IMR-90 (cell line): ENCODE results near the gene SASH1. TPM values are rescaled to one million over a fixed set of nuclear protein-coding genes. Genes with fewer than 3 reads are reported as not detected.

ENCODE experiments used
- ATAC-seq: fragments of 200-7000 bp; cut with Tn5 transposase; 2 replicates; pipeline ENCODE4 v1.9.1; 2020; ENCODE audit warnings: low read depth, mild to moderate bottlenecking, moderate library complexity
- BruUV-seq: library from RNA; stranded (reverse); fragments of 400-500 nt; replicated peaks from 2 replicates; lab custom pipeline; 2021; lab: Mats Ljungman, UMichigan
- CTCF ChIA-PET: fragments of 300-600 bp; formaldehyde crosslinking; extraction: SDS; loops from one replicate; lab custom pipeline; 2021; ENCODE audit warnings: antibody characterized with exemption; lab: Yijun Ruan, JAX
- POLR2A ChIA-PET: fragments of 300-600 bp; sonication (Branson Sonifier 250); formaldehyde crosslinking; loops from one replicate; lab custom pipeline; 2022; ENCODE audit warnings: antibody characterized with exemption; ENCODE audit not compliant: unreplicated experiment; lab: Charles Lee
- DNase-seq: peaks from one replicate; pipeline ENCODE4 v3.0.0; 2013
- H2AFZ ChIP-seq: replicated peaks from 2 replicates; pipeline ENCODE3; 2013; ENCODE audit warnings: low read length, mild to moderate bottlenecking; ENCODE audit not compliant: poor library complexity
- H2AK5ac ChIP-seq: 2 replicates; pipeline ENCODE4 v1.6.1; 2013; ENCODE audit warnings: low read depth, low read length, inconsistent platforms
- H2AK9ac ChIP-seq: replicated peaks from 2 replicates; pipeline ENCODE3; 2013; ENCODE audit warnings: mild to moderate bottlenecking, low read depth, low read length, moderate library complexity; ENCODE audit not compliant: poor library complexity
- H2BK120ac ChIP-seq: 2 replicates; pipeline ENCODE4 v1.6.1; 2013; ENCODE audit warnings: low read depth, low read length, inconsistent platforms
- H2BK15ac ChIP-seq: 3 replicates; pipeline ENCODE4 v1.6.1; 2013; ENCODE audit warnings: low read depth, low read length, inconsistent platforms
- H2BK20ac ChIP-seq: 2 replicates; pipeline ENCODE4 v1.6.1; 2013; ENCODE audit warnings: low read depth, mild to moderate bottlenecking, inconsistent platforms, low read length, moderate library complexity
- H2BK5ac ChIP-seq: 2 replicates; pipeline ENCODE4 v1.6.1; 2013; ENCODE audit warnings: mild to moderate bottlenecking, low read depth, low read length, inconsistent platforms; ENCODE audit not compliant: poor library complexity, severe bottlenecking
- H3K14ac ChIP-seq: replicated peaks from 2 replicates; pipeline ENCODE4 v1.6.1; 2013; ENCODE audit warnings: low read depth, low read length, inconsistent platforms
- H3K18ac ChIP-seq: 2 replicates; pipeline ENCODE4 v1.6.1; 2013; ENCODE audit warnings: low read depth, low read length, control low read depth
- H3K23ac ChIP-seq: 2 replicates; pipeline ENCODE4 v1.6.1; 2013; ENCODE audit warnings: low read depth, low read length, inconsistent platforms
- H3K27ac ChIP-seq: 2 replicates; pipeline ENCODE4 v1.5.1; 2013; ENCODE audit warnings: mild to moderate bottlenecking, control low read depth, low read length; ENCODE audit not compliant: insufficient read depth
- H3K27me3 ChIP-seq: 2 replicates; pipeline ENCODE4 v1.6.1; 2013; ENCODE audit warnings: low read length; ENCODE audit not compliant: control insufficient read depth, insufficient read depth
- H3K36me3 ChIP-seq: 2 replicates; pipeline ENCODE4 v1.6.1; 2013; ENCODE audit warnings: low read length, mixed read lengths; ENCODE audit not compliant: control insufficient read depth, insufficient read depth
- H3K4ac ChIP-seq: 2 replicates; pipeline ENCODE4 v1.6.1; 2013; ENCODE audit warnings: low read depth, low read length, inconsistent platforms
- H3K4me1 ChIP-seq: 2 replicates; pipeline ENCODE4 v1.6.1; 2013; ENCODE audit warnings: low read length, mixed read lengths; ENCODE audit not compliant: control insufficient read depth, insufficient read depth
- H3K4me2 ChIP-seq: 2 replicates; pipeline ENCODE4 v1.6.1; 2013; ENCODE audit warnings: low read depth, mild to moderate bottlenecking, control low read depth, low read length, moderate library complexity
- H3K4me3 ChIP-seq: 2 replicates; pipeline ENCODE4 v1.5.1; 2013; ENCODE audit warnings: low read depth, mild to moderate bottlenecking, control low read depth, low read length, moderate library complexity; ENCODE audit not compliant: insufficient read depth
- H3K56ac ChIP-seq: 2 replicates; pipeline ENCODE4 v1.6.1; 2013; ENCODE audit warnings: low read length, inconsistent platforms; ENCODE audit not compliant: insufficient read depth; ENCODE audit errors: extremely low read depth
- H3K79me1 ChIP-seq, 2 experiments: 2 replicates each; pipeline ENCODE4 v1.6.1; 2013; ENCODE audit warnings: low read length in 2 of 2, inconsistent platforms in 1 of 2, low read depth in 1 of 2
- H3K9ac ChIP-seq: 2 replicates; pipeline ENCODE4 v1.6.1; 2013; ENCODE audit warnings: low read depth, low read length, control low read depth
- H3K9me1 ChIP-seq: 2 replicates; pipeline ENCODE4 v1.6.1; 2013; ENCODE audit warnings: low read length, inconsistent platforms; ENCODE audit not compliant: insufficient read depth
- H3K9me3 ChIP-seq: 2 replicates; pipeline ENCODE4 v1.6.1; 2013; ENCODE audit warnings: low read length; ENCODE audit not compliant: control insufficient read depth, insufficient read depth
- H4K20me1 ChIP-seq: 2 replicates; pipeline ENCODE4 v1.6.1; 2013; ENCODE audit warnings: low read length, inconsistent platforms; ENCODE audit not compliant: insufficient read depth
- H4K5ac ChIP-seq: 2 replicates; pipeline ENCODE4 v1.6.1; 2013; ENCODE audit warnings: mild to moderate bottlenecking, low read depth, low read length, control low read depth
- H4K8ac ChIP-seq, 2 experiments: 2 replicates each; pipeline ENCODE4 v1.6.1; 2013; ENCODE audit warnings: low read depth in 2 of 2, low read length in 2 of 2, control low read depth in 1 of 2, inconsistent platforms in 1 of 2
- H4K91ac ChIP-seq: 2 replicates; pipeline ENCODE4 v1.6.1; 2013; ENCODE audit warnings: low read depth, low read length, inconsistent platforms; ENCODE audit not compliant: insufficient read depth
- BHLHE40 ChIP-seq: fragments of 150-350 bp; IDR thresholded peaks from 2 replicates; pipeline ENCODE4 v1.6.1; 2016; ENCODE audit warnings: mild to moderate bottlenecking, low read depth, low read length
- CEBPB ChIP-seq: IDR thresholded peaks from 2 replicates; pipeline ENCODE4 v1.6.1; 2012; ENCODE audit warnings: low read depth, low read length, improper control_type of control experiment
- MAFK ChIP-seq: IDR thresholded peaks from 2 replicates; pipeline ENCODE4 v1.6.1; 2012; ENCODE audit warnings: low read depth, low read length, improper control_type of control experiment
- POLR2A ChIP-seq: IDR thresholded peaks from 2 replicates; pipeline ENCODE4 v1.6.1; 2012; ENCODE audit warnings: mild to moderate bottlenecking, low read depth, low read length
- RAD21 ChIP-seq: IDR thresholded peaks from 2 replicates; pipeline ENCODE4 v1.6.1; 2012; ENCODE audit warnings: low read length, improper control_type of control experiment
- WGBS, 2 experiments: methylation state at CpG; one replicate each; pipeline versions ENCODE4 v1.1.5 to v1.1.7; 2013; ENCODE audit warnings: missing lambda C conversion rate in 2 of 2; ENCODE audit not compliant: insufficient read length in 1 of 2; ENCODE audit errors: extremely low coverage in 2 of 2; 5-methylcytosine and 5-hydroxymethylcytosine counted together
- dilution Hi-C: fragments of 300-500 bp; cut with HindIII; formaldehyde crosslinking; loops from one replicate; pipeline ENCODE4 v1.14.3; 2018; ENCODE audit warnings: low sequenced_read_pairs; ENCODE audit not compliant: unreplicated experiment
- in situ Hi-C: fragments of 300-500 bp; cut with MboI; formaldehyde crosslinking; loops from 3 replicates; pipeline ENCODE4 v1.14.3; 2019; ENCODE audit warnings: low sequenced_read_pairs, inconsistent platforms, mixed read lengths
- intact Hi-C: fragments of 100-400 bp; cut with micrococcal nuclease; formaldehyde crosslinking; loops from 2 replicates; pipeline ENCODE4 v1.10.0; 2022
- polyA plus RNA-seq, 3 experiments: library from polyadenylated mRNA; depleted of rRNA; stranded (reverse); fragments of >200 nt; gene quantifications; 2 replicates each; pipeline ENCODE4 v1.2.3, GENCODE V29; 2012; ENCODE audit warnings: low replicate concordance in 1 of 3
- total RNA-seq: library from RNA; depleted of rRNA; stranded (reverse); fragments of >200 nt; gene quantifications from 2 replicates; pipeline ENCODE4 v1.2.3, GENCODE V29; 2012
- TF ChIP-seq, protein P1 (sequence below): conservative IDR thresholded peaks from 2 replicates; pipeline ENCODE4 v1.5.1; 2012; ENCODE audit warnings: mild to moderate bottlenecking, low read depth, low read length, improper control_type of control experiment
- TF ChIP-seq, protein P2 (sequence below): fragments of 150-350 bp; IDR thresholded peaks from 2 replicates; pipeline ENCODE4 v1.6.1; 2017; ENCODE audit warnings: mild to moderate bottlenecking, antibody characterized with exemption, low read length, low read depth

Gene SASH1
- total and polyA plus RNA-seq, 2 of the 4 experiments (the other 2 are of a cell fraction) = 11.6 to 16.5 TPM

GRCh38 chr6:148329596-148330381, 12.8 kb upstream of the SASH1 start:
- intact Hi-C loops = no loop called here

More at GRCh38 chr6:148329596-148330381, 12.8 kb upstream of the SASH1 start:
- H3K4ac ChIP-seq = peak overlapping the region; percentile 69; the same call in 1 of the 2 replicates
- WGBS, 2 experiments = 86 to 100% methylated on average over 1 of the region's 7 CpGs
- peak overlapping the region; percentile 80 for H2BK20ac ChIP-seq
- CTCF ChIA-PET = interaction anchor here (1.0 kb wide), 1 partner anchor 150 kb away, joined by 3 read pairs; no protein-coding TSS in a partner anchor
- peak overlapping the region; percentile 78 for H3K14ac ChIP-seq
- no TSS peak for BruUV-seq
- H2AFZ ChIP-seq = no peak overlapping the region
- H4K91ac ChIP-seq = peak overlapping the region; percentile 58
- H3K27ac ChIP-seq = peak overlapping the region; percentile 66
- in situ Hi-C loops (no loop called here), dilution Hi-C loops (no loop called here)
- H3K4me1 ChIP-seq = peaks cover 13% of the 10 kb centered on the region
- peak overlapping the region; percentile 23; the same call in 2 of the 3 replicates for H2BK15ac ChIP-seq
- no peaks in the 10 kb centered on the region; the same call in 1 of the 2 replicates for H3K9me1 ChIP-seq
- peak overlapping the region; percentile 89 for H2BK120ac ChIP-seq
- no peaks in the 10 kb centered on the region for H3K36me3 ChIP-seq
- peak overlapping the region; percentile 84 for H3K4me2 ChIP-seq
- H3K9ac ChIP-seq = no peak overlapping the region
- peak overlapping the region; percentile 24 to 70; a peak in 3 of 4 replicates for H4K8ac ChIP-seq
- no peak overlapping the region for H3K4me3 ChIP-seq
- POLR2A ChIA-PET = interaction anchor here (0.6 kb wide), 1 partner anchor 831 kb away, joined by 6 read pairs; no protein-coding TSS in a partner anchor
- H3K56ac ChIP-seq = peak overlapping the region; percentile 19; the same call in 1 of the 2 replicates
- TF ChIP-seq, protein P1, sequence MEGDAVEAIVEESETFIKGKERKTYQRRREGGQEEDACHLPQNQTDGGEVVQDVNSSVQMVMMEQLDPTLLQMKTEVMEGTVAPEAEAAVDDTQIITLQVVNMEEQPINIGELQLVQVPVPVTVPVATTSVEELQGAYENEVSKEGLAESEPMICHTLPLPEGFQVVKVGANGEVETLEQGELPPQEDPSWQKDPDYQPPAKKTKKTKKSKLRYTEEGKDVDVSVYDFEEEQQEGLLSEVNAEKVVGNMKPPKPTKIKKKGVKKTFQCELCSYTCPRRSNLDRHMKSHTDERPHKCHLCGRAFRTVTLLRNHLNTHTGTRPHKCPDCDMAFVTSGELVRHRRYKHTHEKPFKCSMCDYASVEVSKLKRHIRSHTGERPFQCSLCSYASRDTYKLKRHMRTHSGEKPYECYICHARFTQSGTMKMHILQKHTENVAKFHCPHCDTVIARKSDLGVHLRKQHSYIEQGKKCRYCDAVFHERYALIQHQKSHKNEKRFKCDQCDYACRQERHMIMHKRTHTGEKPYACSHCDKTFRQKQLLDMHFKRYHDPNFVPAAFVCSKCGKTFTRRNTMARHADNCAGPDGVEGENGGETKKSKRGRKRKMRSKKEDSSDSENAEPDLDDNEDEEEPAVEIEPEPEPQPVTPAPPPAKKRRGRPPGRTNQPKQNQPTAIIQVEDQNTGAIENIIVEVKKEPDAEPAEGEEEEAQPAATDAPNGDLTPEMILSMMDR = no peak
- TF ChIP-seq RAD21 (0 out of 2 replicates have a peak, but pooled peaks have one; percentile 10), CEBPB (peak; percentile 99), MAFK (0 out of 2 replicates have a peak, but pooled peaks have one; percentile 11), POLR2A (no peak), BHLHE40 (peak; percentile 49; the same call in 1 of the 2 replicates)
- TF ChIP-seq, protein P2, sequence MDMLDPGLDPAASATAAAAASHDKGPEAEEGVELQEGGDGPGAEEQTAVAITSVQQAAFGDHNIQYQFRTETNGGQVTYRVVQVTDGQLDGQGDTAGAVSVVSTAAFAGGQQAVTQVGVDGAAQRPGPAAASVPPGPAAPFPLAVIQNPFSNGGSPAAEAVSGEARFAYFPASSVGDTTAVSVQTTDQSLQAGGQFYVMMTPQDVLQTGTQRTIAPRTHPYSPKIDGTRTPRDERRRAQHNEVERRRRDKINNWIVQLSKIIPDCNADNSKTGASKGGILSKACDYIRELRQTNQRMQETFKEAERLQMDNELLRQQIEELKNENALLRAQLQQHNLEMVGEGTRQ = no peak
- peaks cover 0 to 3% of the 10 kb centered on the region in 2 experiments; a peak in 1 of 4 replicates for H3K79me1 ChIP-seq
- H4K20me1 ChIP-seq = no peaks in the 10 kb centered on the region
- H3K18ac ChIP-seq = peak overlapping the region; percentile 99
- H2AK5ac ChIP-seq = peak overlapping the region; percentile 72
- H2BK5ac ChIP-seq = peak overlapping the region; percentile 86
- no peak overlapping the region for H2AK9ac ChIP-seq
- no peaks in the 10 kb centered on the region for H3K27me3 ChIP-seq
- peak overlapping the region; percentile 93; the same call in 1 of the 2 replicates for H4K5ac ChIP-seq
- ATAC-seq (peak; percentile 75), DNase-seq (peak; percentile 89)
- peak overlapping the region; percentile 48; the same call in 1 of the 2 replicates for H3K23ac ChIP-seq
- H3K9me3 ChIP-seq = no peaks in the 10 kb centered on the region
